Epithelial cell of proximal tubule (primary cell): Measurements from ENCODE around the gene ADGB. TPM values are rescaled to one million over a fixed set of nuclear protein-coding genes. Genes with fewer than 3 reads are reported as not detected.

Source experiments
- DNase-seq: peaks from one replicate; pipeline ENCODE4 v3.0.0-alpha.2; 2011; ENCODE audit warnings: low read depth
- H3K4me3 ChIP-seq: 2 replicates; pipeline ENCODE4 v1.5.1; 2011; ENCODE audit warnings: low read depth, mild to moderate bottlenecking, low read length
- total RNA-seq: library from RNA; depleted of rRNA; stranded (reverse); fragments of >200 nt; gene quantifications from 2 replicates; pipeline ENCODE4 v1.2.3, GENCODE V29; 2015
- TF ChIP-seq, protein P1 (sequence below): conservative IDR thresholded peaks from 2 replicates; pipeline ENCODE4 v1.5.1; 2012; ENCODE audit warnings: low read depth, mild to moderate bottlenecking, low read length

Gene ADGB
- total RNA-seq, 1 donor from 2014 or later: not detected

DNA sequence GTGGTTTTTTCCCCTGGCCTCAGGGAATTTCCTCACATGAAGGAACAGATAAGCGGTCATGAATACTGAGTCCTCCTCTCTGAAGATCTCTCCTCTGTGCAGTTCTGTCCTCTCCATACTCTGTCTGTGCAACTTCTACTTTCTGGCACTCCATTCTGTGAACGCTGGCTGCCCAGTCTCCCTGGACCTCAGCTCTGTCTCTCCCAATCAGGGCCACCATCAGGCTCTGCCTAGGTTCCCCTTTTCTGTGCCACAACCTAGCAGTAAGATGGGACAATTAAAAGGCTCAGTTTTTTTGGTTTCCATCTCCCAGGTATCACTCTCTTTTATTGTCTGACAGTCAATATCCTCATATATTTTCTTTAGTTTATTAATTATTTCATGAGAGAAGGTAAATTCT lies 4.8 kb upstream of the ADGB start:
- no peak overlapping the region for H3K4me3 ChIP-seq
- TF ChIP-seq, protein P1, sequence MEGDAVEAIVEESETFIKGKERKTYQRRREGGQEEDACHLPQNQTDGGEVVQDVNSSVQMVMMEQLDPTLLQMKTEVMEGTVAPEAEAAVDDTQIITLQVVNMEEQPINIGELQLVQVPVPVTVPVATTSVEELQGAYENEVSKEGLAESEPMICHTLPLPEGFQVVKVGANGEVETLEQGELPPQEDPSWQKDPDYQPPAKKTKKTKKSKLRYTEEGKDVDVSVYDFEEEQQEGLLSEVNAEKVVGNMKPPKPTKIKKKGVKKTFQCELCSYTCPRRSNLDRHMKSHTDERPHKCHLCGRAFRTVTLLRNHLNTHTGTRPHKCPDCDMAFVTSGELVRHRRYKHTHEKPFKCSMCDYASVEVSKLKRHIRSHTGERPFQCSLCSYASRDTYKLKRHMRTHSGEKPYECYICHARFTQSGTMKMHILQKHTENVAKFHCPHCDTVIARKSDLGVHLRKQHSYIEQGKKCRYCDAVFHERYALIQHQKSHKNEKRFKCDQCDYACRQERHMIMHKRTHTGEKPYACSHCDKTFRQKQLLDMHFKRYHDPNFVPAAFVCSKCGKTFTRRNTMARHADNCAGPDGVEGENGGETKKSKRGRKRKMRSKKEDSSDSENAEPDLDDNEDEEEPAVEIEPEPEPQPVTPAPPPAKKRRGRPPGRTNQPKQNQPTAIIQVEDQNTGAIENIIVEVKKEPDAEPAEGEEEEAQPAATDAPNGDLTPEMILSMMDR: no peak
- DNase-seq: no peak

DNA sequence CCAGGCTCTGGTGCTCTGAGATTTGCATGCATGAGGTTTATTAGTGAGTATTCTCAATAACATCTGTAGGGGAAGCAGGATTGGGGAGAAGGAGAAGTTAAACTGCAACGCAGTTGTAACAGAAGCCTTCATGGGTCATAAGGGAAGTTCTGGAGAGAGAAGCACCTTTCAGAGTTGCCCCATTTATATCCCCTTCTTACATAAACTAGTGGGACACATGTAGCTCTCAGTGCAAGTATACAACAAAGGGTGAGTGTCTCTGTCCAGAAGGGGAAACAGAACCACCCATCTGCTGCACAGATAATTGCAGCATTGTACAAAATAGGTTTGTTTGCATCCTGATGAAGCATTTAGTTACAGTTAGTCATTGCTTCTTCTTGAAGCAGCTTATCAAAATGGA lies 4.3 kb upstream of the ADGB start:
- no peak for DNase-seq
- TF ChIP-seq, protein P1: no peak

DNA sequence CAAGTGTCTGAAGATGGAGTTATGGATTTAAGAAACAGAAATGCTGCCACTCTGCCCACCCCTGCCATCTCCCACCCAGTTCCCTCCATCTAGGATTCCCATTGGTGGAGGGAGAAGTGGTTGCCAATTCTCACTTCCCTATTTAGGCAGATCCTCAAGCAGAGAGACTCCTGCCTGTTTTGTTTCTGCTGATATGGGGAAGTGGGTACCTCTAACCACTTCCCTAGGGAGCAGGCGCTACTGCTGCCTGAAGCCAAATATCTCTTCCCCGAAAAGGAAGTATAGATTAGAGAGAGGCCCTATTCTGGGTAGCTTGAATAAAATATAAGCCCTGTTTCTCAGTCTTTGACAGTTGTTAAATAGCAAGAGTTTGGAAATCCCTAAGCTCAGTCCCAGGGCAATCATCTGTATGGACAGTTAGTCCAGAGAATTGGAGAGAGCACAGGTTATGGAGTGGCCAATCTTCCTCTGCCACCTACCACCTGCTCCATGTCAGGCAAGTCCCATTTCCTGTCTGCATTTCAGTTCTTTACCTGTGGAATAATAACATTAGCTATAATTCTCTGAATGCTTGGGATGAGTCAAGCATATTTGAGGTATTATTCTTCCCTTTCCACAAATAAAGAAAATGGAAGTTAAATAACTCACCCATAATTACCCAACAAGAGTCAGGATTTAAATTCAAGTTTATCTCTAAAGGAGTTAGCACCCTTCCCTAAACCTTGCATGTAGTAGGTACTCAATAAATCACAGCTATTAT lies 2.6 kb upstream of the ADGB start:
- H3K4me3 ChIP-seq: no peak overlapping the region
- TF ChIP-seq, protein P1: no peak
- DNase-seq: no peak

More for the DNA sequence above, 4.3 kb upstream of the ADGB start:
- no peak overlapping the region for H3K4me3 ChIP-seq

DNA sequence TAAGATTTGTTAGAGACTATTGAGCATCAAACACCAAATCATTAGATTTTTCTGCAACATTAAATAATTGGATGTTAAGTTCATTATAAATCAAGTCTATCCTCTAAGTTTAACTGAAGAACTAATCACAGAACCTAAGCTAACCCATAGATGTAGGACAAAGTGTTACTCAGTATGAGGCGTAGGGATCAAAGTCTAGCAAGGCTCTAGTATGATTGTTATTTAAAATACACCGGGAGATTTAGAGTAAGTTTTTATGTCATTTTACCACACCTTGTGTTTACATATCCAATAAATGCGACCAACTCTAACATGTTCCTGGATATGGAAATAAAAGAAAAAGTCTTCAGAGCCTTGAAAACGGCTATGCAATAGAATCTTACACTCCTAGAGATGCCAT lies 2.6 kb downstream of the ADGB start:
- no peak overlapping the region for H3K4me3 ChIP-seq
- TF ChIP-seq, protein P1: no peak
- no peak for DNase-seq

DNA sequence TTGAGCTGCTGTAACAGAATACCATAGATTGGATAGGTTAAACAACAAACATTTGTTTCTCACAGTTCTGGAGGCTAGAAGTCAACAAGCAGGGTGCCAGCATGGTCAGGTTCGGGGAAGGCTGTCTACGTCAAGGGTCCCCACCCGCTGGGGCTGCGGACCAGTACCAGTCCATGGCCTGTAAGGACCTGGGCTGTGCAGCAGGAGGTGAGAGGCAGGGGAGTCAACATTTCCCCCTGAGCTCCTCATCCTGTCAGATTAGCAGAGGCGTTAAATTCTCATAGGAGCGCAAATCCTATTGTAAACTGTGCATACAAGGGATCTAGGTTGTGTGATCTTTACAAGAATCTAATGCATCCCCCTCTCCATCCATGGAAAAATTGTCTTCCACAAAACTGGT lies 3.8 kb downstream of the ADGB start:
- DNase-seq: no peak
- TF ChIP-seq, protein P1: no peak
- H3K4me3 ChIP-seq: no peak overlapping the region

DNA sequence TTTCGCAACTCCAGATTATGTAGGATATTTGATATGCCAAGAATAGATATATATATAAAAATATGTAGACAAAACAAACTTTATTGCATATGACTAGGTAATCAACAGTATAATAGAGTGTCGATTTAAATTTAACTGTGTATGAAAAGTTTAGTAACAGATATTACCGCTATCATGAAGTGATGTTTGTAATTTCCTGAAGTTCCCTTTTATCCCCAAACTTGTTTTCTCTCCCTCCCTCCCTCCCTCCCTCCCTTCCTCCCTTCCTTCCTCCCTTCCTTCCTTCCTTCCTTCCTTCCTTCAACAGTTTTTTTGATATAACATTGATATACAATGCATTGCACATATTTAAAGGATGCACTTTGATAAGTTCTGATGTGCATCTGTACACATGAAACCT lies 15.2 kb downstream of the ADGB start:
- no peak for DNase-seq
- no peak overlapping the region for H3K4me3 ChIP-seq
- TF ChIP-seq, protein P1: no peak

DNA sequence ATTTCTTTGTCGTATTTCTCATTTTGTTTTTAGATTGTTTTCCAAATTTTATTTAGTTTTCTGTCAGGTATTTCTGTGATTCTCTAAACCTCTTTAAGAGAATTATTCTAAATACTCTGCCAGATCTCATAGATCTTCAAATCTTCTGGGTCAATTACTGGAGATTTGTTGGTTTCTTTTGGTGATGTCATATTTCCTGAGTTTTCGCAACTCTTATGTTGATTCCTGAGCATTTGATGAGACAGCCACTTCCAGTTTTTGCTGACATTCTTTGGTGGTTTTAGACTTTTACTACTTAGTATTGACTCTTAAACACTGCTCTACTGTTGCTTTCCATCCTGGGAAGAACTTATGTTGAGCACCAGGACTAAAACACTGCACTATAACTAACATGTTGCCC lies 21.9 kb downstream of the ADGB start:
- no peak for DNase-seq
- TF ChIP-seq, protein P1: no peak
- no peak overlapping the region for H3K4me3 ChIP-seq
